HCT116 (cell line): ENCODE measurements around the gene STK39.

Experiments
- CEBPB ChIP-seq: IDR thresholded peaks from 2 replicates; pipeline ENCODE4 v1.6.1; 2012; ENCODE audit warnings: low read depth
- CTCF ChIP-seq, 3 experiments: fragments of 200-600 bp in 1 of 3; sonication (generic) in 1 of 3; IDR thresholded peaks in 2 of 3; conservative IDR thresholded peaks in 1 of 3; 2 replicates each; pipeline ENCODE4 v1.5.1; 2012 to 2017; ENCODE audit warnings: low read depth in 2 of 3, low read length in 2 of 3, antibody characterized with exemption in 1 of 3, borderline replicate concordance in 1 of 3, control low read depth in 1 of 3, mild to moderate bottlenecking in 1 of 3, mixed read lengths in 1 of 3, mixed run types in 1 of 3, moderate library complexity in 1 of 3; ENCODE audit not compliant: insufficient read depth in 1 of 3
- EZH2 ChIP-seq: fragments of 200-600 bp; sonication (generic); IDR thresholded peaks from 2 replicates; pipeline ENCODE4 v1.6.1; 2017; ENCODE audit warnings: antibody characterized with exemption, mixed run types
- EZH2phosphoT487 ChIP-seq: fragments of 200-600 bp; IDR thresholded peaks from 2 replicates; pipeline ENCODE4 v1.6.1; 2018; ENCODE audit warnings: antibody characterized with exemption, borderline replicate concordance
- JUND ChIP-seq: IDR thresholded peaks from 2 replicates; pipeline ENCODE4 v1.6.1; 2012
- POLR2A ChIP-seq: IDR thresholded peaks from 2 replicates; pipeline ENCODE4 v1.7.0; 2011; ENCODE audit warnings: borderline replicate concordance; ENCODE audit not compliant: insufficient read depth, insufficient read length; ENCODE audit errors: extremely low read depth
- POLR2AphosphoS5 ChIP-seq: IDR thresholded peaks from 2 replicates; pipeline ENCODE4 v1.6.1; 2011; ENCODE audit warnings: mild to moderate bottlenecking, low read depth, low read length, moderate library complexity
- RAD21 ChIP-seq: IDR thresholded peaks from 2 replicates; pipeline ENCODE4 v1.6.1; 2012; ENCODE audit warnings: low read depth, mild to moderate bottlenecking
- SIN3A ChIP-seq: IDR thresholded peaks from 2 replicates; pipeline ENCODE4 v1.6.1; 2012; ENCODE audit warnings: low read depth
- SP1 ChIP-seq: IDR thresholded peaks from 2 replicates; pipeline ENCODE4 v1.6.1; 2012; ENCODE audit warnings: low read depth
- YY1 ChIP-seq: IDR thresholded peaks from 2 replicates; pipeline ENCODE4 v1.6.1; 2011; ENCODE audit warnings: low read length, low read depth, moderate library complexity, mild to moderate bottlenecking; ENCODE audit not compliant: insufficient replicate concordance; ENCODE audit errors: extremely low read depth
- TF ChIP-seq, protein P1 (sequence below): IDR thresholded peaks from 2 replicates; pipeline ENCODE4 v1.6.1; 2011; ENCODE audit warnings: mild to moderate bottlenecking, low read length, moderate library complexity; ENCODE audit not compliant: insufficient replicate concordance; ENCODE audit errors: extremely low read depth

- TF ChIP-seq CTCF (IDR thresholded peaks at IDR 0.05 in 2 of 3, conservative IDR thresholded peaks at IDR 0.05 in 1 of 3; ENCODE audit: borderline replicate concordance in 1 of 3, insufficient read depth in 1 of 3, low read depth in 2 of 3, low read length in 2 of 3) = no peak
- no peak for TF ChIP-seq EZH2phosphoT487
- no peak for TF ChIP-seq YY1
- no peak for TF ChIP-seq JUND
- no peak for TF ChIP-seq POLR2AphosphoS5
- TF ChIP-seq POLR2A = no peak
- TF ChIP-seq SP1 = no peak
- TF ChIP-seq SIN3A = no peak
- TF ChIP-seq RAD21 = no peak
- no peak for TF ChIP-seq CEBPB
- TF ChIP-seq EZH2 = no peak
- TF ChIP-seq, protein P1, sequence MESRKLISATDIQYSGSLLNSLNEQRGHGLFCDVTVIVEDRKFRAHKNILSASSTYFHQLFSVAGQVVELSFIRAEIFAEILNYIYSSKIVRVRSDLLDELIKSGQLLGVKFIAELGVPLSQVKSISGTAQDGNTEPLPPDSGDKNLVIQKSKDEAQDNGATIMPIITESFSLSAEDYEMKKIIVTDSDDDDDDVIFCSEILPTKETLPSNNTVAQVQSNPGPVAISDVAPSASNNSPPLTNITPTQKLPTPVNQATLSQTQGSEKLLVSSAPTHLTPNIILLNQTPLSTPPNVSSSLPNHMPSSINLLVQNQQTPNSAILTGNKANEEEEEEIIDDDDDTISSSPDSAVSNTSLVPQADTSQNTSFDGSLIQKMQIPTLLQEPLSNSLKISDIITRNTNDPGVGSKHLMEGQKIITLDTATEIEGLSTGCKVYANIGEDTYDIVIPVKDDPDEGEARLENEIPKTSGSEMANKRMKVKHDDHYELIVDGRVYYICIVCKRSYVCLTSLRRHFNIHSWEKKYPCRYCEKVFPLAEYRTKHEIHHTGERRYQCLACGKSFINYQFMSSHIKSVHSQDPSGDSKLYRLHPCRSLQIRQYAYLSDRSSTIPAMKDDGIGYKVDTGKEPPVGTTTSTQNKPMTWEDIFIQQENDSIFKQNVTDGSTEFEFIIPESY = no peak
These were observed 315.2 kb downstream of the STK39 start for GRCh38 chr2:167932123-167932693.
